ENCODE results near the gene MVB12B.
A peak's percentile ranks its signal among the peaks of the same experiment; 100 is the strongest.

The MVB12B gene

DNA sequence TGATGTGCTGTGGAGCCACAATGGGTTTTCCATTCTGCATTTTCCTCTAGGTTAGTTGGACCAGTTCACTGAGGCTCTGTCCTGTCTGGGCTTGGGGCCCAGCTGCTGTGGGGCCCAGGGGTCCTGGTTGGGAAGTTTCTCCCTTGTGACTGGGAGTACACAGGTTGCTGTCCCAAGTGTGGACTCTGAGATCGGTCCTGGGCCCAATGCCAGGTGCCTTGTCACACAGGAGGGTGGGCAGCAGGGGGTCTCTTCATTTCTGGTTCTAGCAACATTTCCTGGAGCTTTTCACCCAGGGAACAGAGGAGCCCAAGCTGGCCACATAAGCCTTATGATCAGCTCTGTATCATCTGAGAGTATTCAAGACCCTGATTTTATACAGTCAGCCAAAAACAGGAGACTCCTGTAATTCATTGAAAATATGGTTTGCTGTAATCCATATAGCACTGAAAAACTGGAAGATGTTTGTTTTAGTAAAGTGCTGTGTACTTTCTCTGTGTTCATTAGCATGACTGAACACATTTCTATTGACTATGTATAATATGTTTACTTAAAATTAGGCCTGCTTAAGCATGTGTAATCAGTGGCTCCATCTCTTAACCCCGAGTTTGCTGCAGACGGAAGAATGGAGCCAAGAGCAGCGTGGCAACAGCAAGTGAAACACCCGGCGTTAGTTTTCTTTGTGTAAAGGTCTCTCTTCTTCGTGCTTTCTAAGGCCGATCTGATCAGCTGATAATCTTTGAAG, 62.5 kb downstream of the MVB12B start:
- FAIRE-seq = no peak

DNA sequence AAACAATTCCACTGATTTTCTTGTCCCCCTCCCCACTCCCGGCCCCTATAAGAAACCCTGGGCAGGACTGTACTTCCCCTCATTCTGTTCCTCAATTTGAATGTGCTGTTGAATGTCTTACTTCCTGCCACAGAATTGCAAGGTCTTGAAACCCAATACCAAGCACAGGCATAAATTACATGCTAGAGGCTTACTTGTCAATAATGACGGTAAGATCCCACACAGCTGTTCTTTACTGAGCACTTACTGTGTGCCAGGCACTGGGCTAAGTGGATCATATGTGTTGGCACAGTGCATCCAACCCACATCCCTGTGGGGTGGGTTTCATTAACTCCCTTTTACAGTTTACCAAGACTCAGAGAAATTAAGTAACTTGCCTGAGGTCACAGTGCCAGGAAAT, 63.4 kb downstream of the MVB12B start:
- FAIRE-seq = no peak

DNA sequence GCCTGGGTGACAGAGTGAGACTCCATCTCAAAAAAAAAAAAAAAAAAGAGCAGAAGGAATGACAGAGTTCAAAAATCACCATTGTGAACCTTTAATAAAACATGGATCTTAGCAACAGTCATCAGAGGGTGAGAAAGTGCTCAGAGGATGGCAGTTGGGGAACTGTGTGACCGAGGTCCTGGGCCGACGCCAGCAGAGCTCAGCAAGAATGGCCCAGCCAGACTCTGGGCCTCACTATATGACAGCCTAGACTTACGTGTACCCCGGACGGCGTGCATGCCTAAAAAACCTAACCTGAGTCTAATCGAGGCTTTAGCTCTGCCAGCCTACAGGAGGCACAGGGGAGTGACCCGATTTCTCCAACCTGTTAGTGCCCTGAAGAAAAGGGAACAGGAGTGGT, 64.3 kb downstream of the MVB12B start:
- FAIRE-seq = no peak

DNA sequence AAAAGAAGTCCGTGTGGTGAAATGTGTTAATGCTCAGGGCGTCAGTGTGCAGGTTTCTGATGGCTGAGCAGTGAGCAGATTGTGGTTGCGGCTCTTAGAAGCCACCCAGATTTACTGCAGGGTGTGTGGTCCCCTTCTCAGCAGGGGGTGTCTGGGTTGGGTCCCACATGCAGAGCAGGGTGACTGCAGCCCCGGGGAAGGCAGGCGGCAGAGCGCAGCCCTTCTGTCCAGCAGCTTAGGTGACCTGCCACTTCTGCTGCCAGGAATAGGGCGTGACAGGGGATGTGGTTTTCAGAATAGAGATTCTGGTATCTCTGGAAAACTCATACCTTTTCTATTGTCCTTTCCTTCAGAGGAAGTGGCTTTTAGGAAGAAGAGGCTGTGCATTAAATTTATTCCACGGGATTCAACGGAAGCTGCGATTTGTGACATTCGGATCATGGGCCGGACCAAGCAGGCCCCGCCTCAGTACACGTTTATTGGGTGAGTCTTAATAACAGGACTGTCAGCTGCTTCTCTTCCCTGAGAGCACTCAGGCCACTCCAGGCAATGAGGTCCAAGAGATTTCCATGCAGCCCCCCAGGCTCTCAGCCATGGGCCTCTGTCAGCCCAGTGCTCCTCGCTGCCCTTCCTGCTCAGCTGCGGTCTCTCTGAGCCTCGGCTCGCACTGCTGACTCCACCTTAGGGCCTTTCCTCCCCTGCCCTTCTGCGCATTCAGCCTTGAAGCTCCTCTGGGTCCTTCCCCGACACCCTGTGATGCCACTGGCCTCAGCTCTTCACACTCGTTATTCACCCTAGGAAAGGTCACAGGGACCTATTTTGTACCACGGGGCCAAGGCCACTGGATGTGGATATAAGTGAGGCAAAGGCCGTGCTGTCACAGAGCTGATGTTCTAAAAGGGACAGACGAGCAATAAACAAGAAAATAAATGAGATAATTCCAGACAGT, 65.4 kb downstream of the MVB12B start:
- no peak for FAIRE-seq

DNA sequence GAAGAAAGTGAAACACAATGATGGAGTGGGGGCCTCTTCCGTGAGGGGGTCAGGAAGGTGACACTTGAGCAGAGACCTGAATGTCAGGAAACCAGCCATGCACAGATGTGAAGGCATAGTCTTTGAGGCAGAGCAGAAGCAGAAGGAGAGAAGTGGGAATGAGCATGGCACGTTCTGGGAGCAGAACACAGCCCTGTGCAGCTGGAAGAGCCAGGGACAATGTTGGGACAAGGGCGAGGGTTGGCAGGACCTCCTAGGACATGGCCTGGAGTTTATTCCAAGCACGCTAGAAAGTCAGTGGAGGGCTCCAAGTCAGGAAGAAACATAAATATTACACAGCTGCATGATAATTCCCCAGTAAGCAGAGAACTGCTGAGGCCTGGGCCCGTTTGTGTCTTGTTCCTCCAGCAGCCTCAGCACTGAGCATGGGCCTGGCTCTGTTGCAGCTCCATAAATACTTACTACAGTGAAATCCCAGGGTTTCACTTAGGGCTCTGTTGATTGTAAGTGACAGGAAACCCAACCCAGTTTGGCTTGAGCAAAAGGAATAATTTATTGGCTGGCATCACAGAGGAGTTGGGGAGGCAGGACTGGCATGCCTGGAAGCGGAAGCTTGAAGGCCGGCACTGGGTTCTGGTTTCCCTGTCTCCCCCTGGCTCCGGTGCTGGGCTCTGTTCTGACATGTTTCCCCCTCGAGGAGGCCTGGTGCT, 66.2 kb downstream of the MVB12B start:
- no peak for FAIRE-seq

DNA sequence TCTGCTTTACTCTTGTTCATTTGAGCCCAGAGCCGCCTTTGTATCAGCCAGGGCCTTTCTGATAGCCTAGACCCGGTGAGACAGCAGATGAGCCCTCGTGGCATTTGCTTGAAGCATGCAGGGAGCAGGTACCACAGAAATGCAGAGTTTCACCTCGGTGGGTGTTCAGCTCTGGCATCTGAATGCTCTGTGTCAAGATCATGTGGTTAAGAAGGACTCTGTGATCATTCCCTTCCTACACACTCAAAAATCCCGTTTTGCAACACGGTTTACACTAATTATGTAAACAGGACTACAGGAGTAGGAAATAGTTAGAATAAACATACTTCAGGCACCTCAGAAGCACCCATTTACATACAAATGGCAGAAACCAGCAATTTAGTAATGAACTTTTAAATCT, 67.2 kb downstream of the MVB12B start:
- FAIRE-seq = no peak

DNA sequence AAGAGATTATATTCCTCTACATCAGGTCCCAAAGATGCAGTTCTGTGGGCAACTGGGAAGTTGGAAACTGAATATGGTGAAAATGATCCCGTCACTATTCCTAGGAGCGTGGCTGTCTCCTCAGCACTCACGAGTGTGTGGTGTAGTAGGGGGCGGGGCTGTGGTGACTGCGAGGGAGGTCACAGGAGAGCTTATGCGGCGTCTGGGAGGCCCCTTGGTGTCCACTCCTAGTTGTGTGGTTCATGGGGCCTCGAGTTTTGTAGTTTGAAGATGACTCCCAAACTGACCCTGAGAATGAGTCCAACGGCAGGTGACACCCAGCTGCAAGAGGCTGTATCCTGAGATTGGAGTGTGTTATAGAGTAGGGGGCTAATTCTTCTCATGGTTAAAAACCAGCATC, 68.2 kb downstream of the MVB12B start:
- FAIRE-seq = no peak

DNA sequence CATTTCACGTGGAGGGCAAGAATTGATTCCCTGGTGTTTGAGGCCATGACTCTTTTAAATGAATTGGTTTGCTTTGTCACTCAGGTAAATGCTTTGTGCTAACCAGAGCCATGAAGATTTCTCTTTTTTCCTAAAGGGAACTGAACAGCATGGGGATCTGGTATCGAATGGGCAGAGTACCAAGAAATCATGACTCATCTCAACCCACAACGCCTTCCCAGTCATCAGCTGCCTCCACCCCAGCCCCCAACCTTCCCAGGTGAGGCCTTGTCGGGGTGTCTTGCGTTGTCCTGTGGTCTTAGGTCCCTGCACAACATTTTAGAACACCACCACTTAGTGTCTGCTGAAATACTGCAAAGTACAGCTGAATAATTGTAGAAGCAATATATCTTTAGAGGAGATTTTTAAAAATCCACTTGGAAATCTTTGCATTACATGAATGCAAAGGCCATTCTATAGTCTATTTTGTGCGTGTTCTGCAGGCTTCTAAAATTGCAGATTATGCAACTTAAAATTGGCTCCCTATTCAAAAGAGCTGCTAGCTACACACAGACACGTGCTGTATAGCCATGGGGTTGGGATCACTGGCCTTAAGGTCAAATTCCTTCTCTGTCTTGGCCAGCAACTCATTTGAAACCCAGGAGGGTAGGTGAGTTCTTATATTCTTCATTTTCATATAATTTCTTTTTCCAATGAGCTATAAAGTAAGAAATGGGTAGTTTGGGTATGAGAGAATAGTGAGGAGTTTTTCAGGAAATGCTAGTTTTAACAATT, 69.0 kb downstream of the MVB12B start:
- no peak for FAIRE-seq

DNA sequence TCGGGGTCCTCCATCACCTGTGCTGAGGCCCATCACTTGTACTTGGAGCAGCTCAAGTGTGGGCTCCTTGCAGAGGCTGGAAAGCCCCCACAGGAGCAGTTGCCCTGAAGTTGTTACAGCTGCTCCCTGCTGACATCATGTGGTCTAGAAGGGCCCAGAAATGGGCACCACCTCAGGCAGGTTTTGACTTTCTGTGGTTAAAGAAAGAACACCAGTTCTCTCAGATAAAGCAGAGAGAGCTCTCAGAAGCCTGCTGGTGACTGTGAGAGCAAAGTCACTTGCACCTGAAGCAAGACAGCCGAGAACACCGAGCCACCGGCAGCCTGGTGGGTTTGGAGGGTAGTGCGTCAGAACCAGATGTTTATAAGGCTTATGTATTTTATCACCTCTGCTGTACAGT, 70.4 kb downstream of the MVB12B start:
- FAIRE-seq = no peak

DNA sequence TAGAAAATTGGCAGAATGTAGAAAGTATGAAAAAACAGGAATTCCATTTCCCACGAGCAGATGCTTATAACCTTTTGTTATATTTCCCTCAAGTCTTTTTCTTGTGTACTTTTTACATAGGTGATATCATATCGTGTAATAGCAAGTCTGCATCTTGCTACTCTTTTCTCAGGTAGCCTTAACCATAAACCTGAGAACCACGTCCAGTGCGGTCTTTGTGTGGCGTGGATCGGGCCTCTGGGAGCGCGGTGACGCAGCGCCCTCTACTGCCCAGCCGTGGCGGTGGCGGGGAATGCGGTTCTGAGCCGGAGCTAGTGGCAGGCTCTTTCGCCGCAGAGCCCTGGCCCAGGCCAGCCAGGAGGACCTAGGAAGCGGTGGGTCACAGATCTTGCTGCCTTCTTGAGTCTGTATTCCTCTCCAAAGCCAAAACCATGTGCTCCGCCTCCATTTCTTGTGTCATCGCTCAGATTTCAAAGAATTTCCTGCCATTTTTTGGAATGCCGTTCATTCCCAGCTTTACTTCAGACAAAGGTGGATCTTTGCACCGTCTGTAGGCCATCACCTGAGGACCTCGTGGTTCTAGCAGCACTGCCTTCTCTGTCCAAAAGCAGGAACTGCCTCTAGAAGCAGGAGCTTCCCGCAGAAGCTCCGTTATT, 71.9 kb downstream of the MVB12B start:
- FAIRE-seq = peak; percentile 9

DNA sequence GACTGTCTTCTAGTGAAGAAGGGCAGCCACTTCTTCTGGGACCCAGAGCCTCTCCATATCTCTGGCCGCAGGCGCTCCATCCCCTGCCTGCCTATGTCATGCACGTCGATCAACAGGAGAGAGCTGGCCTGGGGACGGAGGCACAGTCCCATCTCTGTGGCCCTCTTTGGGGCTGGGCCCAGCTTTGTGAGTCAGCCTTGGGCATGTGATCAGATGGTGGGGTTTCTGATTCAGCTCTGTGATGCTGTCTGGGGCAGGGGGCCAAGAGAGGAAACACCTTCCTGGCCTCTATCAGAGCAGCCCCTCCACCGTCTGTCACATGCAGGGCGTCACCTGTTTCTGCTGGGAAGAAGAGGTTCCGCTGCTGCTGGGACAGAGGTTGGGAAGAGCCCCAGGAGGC, 72.6 kb downstream of the MVB12B start:
- FAIRE-seq = no peak

DNA sequence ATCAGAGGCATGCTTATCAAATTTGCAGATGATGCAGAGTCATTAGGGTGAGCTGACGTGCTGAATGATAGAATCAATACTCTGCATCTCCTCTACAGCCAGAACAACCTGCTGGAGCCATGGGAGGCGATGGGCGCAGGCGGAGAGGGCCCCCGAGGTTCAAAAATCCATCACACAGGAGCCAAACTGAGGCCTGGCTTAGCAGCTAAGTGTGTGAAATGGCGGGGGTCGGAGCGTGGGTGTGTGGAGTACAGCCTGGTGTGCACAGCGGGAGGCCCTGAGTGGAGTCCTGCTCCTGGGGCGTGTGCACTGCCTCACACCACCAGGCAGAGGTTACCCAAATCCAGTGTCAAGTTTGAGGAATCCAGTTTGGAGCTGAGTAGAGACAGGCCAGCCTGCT, 73.2 kb downstream of the MVB12B start:
- no peak for FAIRE-seq

DNA sequence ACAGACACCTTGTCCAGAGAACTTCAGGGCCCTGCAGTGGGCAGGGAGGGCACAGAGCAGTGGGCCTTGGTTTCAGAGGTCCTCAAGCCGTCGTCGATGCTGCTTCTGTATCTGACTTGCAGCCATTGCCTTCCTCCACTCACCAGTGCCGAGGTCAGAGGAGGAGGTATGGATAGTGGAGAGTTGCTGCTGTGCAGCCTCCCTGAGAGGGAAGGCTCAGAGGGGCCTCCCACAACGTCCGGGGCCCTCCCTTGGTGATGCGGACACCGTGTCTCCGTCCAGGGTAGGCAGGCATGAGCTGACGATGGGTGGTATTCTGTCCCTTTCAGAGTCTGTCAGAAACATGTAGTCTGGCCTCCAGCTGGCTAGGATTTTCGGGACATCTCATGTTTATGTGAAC, 73.9 kb downstream of the MVB12B start:
- no peak for FAIRE-seq

DNA sequence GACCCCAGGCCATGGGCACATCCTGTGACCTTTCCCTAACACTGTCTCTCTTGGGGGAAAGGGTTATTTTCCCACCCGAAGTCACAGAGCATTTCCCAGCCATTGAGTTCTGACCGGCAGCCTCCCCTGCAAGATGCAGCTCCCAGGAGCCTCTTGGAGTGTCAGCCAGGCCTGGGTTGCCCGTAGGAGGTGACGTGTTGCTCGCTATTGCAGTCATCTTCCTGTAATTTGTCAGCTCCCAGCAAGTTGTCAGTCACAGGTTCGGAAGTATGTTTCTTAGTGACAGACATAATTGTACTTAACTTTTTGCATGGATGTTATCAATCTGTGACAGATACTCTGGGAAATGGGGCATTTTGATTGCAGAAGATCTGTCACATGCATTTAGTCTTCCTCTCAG, 74.5 kb downstream of the MVB12B start:
- no peak for FAIRE-seq

DNA sequence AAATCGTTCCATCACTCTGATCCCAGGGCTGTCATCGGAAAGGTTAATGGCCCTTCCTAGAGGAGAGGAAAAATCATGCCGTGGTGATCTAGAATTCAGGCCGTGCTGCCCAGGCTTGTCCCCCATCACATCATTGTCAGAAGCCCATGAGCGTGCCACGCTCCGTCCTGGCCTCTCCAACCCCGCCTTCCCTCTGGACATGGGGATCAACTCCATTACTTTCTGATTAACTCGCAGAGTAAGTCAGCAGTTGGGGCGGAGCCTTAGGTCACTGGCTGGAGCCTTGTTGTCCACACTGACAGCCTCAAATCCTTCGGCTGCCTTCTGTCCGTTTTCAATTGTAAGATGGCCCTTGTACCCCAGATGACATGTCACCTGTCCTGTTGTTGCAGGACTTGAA, 75.0 kb downstream of the MVB12B start:
- FAIRE-seq = no peak

DNA sequence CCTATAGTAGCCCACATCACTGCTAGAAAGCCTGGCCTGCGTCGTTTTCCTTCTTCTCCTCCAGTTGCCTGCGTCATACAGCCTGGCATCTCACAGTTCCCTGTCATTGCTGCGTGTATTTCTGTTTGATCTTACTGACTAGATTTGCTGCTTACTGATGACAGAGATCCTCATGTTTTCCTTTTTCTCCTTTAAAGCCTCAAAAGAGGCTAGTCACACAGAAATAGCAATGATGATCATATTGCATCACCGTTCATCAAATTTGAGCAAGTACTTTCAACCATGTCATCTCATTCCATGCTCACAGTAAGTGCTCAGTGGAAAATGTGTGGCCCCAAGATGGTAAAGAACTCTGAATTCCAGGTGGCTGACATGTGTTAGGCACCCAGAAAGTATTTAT, 76.8 kb downstream of the MVB12B start:
- FAIRE-seq = no peak

DNA sequence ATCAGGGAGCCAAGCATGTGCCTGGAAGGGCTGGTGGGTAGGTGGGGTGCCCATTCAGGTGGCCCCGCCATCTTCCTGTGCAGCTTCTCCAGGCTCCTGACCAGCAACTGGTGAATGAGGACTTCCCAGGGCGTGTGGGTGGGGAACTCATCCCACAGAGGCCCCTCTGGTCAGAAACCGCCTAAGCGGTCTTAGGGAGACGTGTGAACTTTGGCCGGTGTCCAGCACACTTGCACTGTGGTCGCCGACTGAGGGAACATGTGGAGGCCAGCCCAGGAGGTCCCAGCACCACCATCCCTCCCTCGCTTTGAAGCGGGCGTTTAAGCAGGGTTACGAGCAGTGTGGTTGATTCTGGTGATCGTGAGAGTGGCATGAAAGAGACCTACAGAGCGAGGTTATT, 77.8 kb downstream of the MVB12B start:
- no peak for FAIRE-seq

DNA sequence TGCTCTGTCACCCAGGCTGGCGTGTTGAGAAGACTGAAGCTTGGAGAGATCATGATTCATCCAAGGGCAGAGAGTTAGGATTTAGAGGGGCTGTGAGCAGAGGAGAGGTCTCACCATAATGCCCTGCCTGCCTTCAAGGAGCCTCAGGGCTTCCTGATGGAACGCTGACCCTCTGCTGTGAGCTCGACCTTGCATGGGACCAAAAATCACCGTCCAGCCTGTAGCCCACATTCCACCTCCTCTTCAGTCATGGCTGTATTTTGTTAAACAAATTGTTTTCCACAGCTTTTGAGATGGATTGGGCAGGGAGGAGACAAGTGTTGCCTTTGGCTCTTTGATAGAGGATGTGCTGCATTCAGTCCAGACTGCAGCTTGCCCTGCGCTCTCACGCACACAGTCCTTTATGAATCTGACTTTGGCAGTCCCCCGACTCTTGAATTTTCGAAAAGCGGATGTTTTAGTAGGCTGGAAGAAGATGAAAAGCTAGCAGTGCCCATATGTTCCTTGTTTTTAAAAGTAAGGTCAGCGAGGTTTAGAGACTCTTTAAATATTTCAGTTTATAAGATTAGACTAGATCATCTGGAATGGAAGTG, 79.5 kb downstream of the MVB12B start:
- FAIRE-seq = no peak

DNA sequence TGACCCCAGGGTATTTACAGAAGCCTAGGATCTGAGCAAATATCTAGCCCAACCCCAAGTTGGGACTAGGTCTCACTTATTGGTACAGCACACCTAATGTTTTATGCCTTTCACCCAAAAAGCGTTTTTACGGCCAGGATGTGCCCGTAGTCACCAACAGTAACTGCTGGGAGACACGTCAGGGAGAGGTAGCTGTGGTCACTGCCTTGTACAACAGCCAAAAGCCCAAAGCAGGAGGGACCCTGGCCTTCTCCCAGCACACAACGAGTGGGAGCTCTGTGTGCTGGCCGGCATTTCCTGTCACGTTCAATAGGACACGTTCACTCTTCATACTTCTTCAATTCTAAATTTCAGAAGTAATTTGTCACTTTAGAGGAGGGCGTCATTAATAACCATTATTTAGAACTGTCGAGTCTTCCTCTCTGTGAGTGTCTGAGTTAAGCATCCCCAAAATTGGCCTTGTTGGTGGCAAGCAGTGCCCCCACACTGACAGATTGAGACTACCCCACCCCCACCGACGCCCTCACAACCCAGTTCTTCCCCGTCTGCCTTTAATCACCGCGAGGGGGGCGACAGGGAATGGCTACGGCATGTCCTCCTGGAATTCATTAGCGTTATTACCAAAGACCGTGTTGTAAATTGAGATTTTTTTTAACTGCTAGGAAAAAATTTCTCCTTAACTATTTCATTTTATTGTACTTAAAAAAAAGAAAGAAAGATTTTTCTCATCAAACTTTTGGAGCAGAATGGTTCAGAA, 80.7 kb downstream of the MVB12B start:
- no peak for FAIRE-seq

DNA sequence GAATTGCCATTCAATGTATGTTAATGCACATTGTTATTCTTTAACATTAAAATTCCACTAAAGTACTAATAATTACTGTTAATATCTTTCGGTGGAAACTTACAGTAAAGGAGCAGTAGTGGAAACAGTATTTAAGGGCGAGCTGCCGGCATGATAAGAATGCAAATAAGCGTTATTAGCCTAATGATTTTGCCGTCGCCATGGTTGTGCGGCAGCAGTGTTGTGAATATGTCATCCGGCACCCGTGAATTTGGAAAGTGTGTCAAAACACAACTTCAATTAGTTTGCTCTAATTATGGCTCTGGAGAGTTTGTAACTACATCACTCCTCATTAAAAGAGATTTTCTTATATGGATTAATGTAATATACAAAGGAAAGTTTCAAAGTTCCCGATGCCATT, 81.4 kb downstream of the MVB12B start:
- no peak for FAIRE-seq

DNA sequence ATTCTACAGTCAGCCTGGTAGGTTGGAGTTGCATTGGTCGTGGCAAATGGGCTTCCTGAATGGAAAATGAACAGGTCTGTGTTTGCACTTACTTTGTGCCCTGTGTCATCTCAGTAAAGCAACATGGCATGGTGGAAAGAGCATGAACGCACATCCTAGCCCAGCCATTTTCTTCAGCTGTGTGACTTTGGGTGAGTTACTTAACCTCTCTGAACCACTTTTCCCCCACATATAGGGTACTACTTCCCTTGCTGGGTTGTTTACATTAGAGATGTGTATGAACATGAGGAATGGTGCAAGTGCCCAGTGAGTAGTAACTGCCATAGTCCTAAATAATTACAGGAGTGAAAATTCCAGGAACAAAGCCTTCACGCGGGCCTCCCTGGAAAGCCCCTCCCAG, 83.6 kb downstream of the MVB12B start:
- FAIRE-seq = no peak

Measured in TTC549 (cell line).